RPMI8226 (cell line): ENCODE results near the gene RAPGEF2.

ENCODE experiments used
- DNase-seq: peaks from one replicate; pipeline ENCODE4 v3.0.0-alpha.2; 2015

Gene RAPGEF2

GRCh38 chr4:159337041-159337440 is 234.2 kb downstream of the RAPGEF2 start:
- no peak for DNase-seq

GRCh38 chr4:159341522-159341921 is 238.6 kb downstream of the RAPGEF2 start:
- no peak for DNase-seq

- DNase-seq = no peak
These were observed 239.5 kb downstream of the RAPGEF2 start for GRCh38 chr4:159342374-159342773.

- DNase-seq = no peak
These were observed 240.2 kb downstream of the RAPGEF2 start for GRCh38 chr4:159343116-159343515.

GRCh38 chr4:159344877-159345276 is 242.0 kb downstream of the RAPGEF2 start:
- DNase-seq = no peak

GRCh38 chr4:159346681-159347080 is 243.8 kb downstream of the RAPGEF2 start:
- DNase-seq = no peak

- no peak for DNase-seq
These were observed 244.9 kb downstream of the RAPGEF2 start for GRCh38 chr4:159347813-159348212.

GRCh38 chr4:159349332-159349731 is 246.5 kb downstream of the RAPGEF2 start:
- no peak for DNase-seq

- no peak for DNase-seq
These were observed 249.7 kb downstream of the RAPGEF2 start for GRCh38 chr4:159352609-159353008.

GRCh38 chr4:159353422-159354116 is 250.7 kb downstream of the RAPGEF2 start:
- no peak for DNase-seq

GRCh38 chr4:159355466-159355865 is 252.6 kb downstream of the RAPGEF2 start:
- DNase-seq = no peak

- no peak for DNase-seq
These were observed 254.5 kb downstream of the RAPGEF2 start for GRCh38 chr4:159357350-159357749.

- DNase-seq = no peak
These were observed 255.3 kb downstream of the RAPGEF2 start for GRCh38 chr4:159358226-159358625.

- DNase-seq = no peak
These were observed 257.7 kb downstream of the RAPGEF2 start for GRCh38 chr4:159360549-159360948.

- no peak for DNase-seq
These were observed 260.5 kb downstream of the RAPGEF2 start for GRCh38 chr4:159363361-159363760.

GRCh38 chr4:159366966-159367780 is 264.3 kb downstream of the RAPGEF2 start:
- no peak for DNase-seq

- no peak for DNase-seq
These were observed 264.9 kb downstream of the RAPGEF2 start for GRCh38 chr4:159367781-159368080.

- no peak for DNase-seq
These were observed 265.4 kb downstream of the RAPGEF2 start for GRCh38 chr4:159368320-159368719.

- DNase-seq = no peak
These were observed 266.4 kb downstream of the RAPGEF2 start for GRCh38 chr4:159369256-159369655.

- DNase-seq = no peak
These were observed 267.4 kb downstream of the RAPGEF2 start for GRCh38 chr4:159370286-159370685.

- DNase-seq = no peak
These were observed 272.1 kb downstream of the RAPGEF2 start for GRCh38 chr4:159374749-159375530.

GRCh38 chr4:159376289-159376688 is 273.4 kb downstream of the RAPGEF2 start:
- no peak for DNase-seq

- no peak for DNase-seq
These were observed 275.3 kb downstream of the RAPGEF2 start for GRCh38 chr4:159378056-159378616.
